Large intestine (tissue), 3 donors: Measurements from ENCODE around the gene KIAA2012. TPM values are rescaled to one million over a fixed set of nuclear protein-coding genes. Genes with fewer than 3 reads are reported as not detected.
A peak's percentile ranks its signal among the peaks of the same experiment; 100 is the strongest.

Experiments
- DNase-seq, 2 donors: peaks; one replicate each; pipeline versions ENCODE4 v3.0.0 to v3.0.0-alpha.2; 2013
- H3K27ac ChIP-seq: one replicate; pipeline ENCODE4 v1.5.1; 2013; ENCODE audit warnings: low read length
- H3K27me3 ChIP-seq: 2 replicates; pipeline ENCODE4 v1.6.1; 2013; ENCODE audit warnings: low read length; ENCODE audit not compliant: control insufficient read depth, insufficient read depth
- H3K36me3 ChIP-seq: 2 replicates; pipeline ENCODE4 v1.6.1; 2013; ENCODE audit warnings: low read length; ENCODE audit not compliant: control insufficient read depth, insufficient read depth
- H3K4me1 ChIP-seq: one replicate; pipeline ENCODE4 v1.6.1; 2013; ENCODE audit warnings: low read length; ENCODE audit not compliant: control insufficient read depth, insufficient read depth
- H3K4me3 ChIP-seq: one replicate; pipeline ENCODE4 v1.5.1; 2013; ENCODE audit warnings: low read length
- H3K9me3 ChIP-seq: one replicate; pipeline ENCODE4 v1.6.1; 2013; ENCODE audit warnings: mild to moderate bottlenecking, low read depth, low read length, moderate library complexity; ENCODE audit not compliant: control insufficient read depth
- WGBS: methylation state at CpG from one replicate; pipeline ENCODE4 v1.1.5; 2013; ENCODE audit warnings: low lambda C conversion rate; ENCODE audit not compliant: insufficient coverage; 5-methylcytosine and 5-hydroxymethylcytosine counted together
- polyA plus RNA-seq: library from polyadenylated mRNA; unstranded; fragments of 120-200 nt; gene quantifications from one replicate; pipeline ENCODE4 v1.2.1, GENCODE V29; 2013

Gene KIAA2012
- polyA plus RNA-seq, 1 donor = 0.28 TPM

DNA sequence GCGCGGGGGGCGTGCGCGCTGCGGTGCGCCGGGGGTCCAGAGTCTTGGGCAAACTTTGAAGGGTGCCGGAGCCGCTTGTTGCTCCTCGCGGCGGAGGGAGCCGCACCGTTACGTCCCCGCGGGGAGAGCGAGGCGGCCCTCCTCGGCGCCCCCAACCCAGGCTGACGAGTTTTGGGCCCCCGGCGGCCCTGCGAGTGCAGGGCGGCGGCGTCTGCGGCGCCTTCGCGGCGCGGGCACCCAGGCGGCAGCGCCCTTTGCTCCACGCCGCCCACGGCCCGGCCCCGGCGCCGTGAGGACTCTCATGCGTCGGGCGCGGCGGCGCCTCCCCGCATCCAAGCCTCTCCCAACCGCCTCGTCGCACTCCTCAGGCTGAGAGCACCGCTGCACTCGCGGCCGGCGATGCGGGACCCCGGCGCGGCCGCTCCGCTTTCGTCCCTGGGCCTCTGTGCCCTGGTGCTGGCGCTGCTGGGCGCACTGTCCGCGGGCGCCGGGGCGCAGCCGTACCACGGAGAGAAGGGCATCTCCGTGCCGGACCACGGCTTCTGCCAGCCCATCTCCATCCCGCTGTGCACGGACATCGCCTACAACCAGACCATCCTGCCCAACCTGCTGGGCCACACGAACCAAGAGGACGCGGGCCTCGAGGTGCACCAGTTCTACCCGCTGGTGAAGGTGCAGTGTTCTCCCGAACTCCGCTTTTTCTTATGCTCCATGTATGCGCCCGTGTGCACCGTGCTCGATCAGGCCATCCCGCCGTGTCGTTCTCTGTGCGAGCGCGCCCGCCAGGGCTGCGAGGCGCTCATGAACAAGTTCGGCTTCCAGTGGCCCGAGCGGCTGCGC lies 38.6 kb upstream of the KIAA2012 start:
- no CpG with 5 or more reads among the region's 105 CpGs for WGBS
- peaks cover 4% of the 10 kb centered on the region for H3K36me3 ChIP-seq
- H3K4me1 ChIP-seq = peaks cover 37% of the 10 kb centered on the region
- DNase-seq = peak in 1 of 2 donors; percentile 70
- peak overlapping the region; percentile 94 for H3K27ac ChIP-seq
- peak overlapping the region; percentile 64 for H3K4me3 ChIP-seq
- peaks cover 4% of the 10 kb centered on the region for H3K27me3 ChIP-seq
- H3K9me3 ChIP-seq = peaks cover 14% of the 10 kb centered on the region

DNA sequence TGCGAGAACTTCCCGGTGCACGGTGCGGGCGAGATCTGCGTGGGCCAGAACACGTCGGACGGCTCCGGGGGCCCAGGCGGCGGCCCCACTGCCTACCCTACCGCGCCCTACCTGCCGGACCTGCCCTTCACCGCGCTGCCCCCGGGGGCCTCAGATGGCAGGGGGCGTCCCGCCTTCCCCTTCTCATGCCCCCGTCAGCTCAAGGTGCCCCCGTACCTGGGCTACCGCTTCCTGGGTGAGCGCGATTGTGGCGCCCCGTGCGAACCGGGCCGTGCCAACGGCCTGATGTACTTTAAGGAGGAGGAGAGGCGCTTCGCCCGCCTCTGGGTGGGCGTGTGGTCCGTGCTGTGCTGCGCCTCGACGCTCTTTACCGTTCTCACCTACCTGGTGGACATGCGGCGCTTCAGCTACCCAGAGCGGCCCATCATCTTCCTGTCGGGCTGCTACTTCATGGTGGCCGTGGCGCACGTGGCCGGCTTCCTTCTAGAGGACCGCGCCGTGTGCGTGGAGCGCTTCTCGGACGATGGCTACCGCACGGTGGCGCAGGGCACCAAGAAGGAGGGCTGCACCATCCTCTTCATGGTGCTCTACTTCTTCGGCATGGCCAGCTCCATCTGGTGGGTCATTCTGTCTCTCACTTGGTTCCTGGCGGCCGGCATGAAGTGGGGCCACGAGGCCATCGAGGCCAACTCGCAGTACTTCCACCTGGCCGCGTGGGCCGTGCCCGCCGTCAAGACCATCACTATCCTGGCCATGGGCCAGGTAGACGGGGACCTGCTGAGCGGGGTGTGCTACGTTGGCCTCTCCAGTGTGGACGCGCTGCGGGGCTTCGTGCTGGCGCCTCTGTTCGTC lies 37.7 kb upstream of the KIAA2012 start:
- WGBS = no CpG with 5 or more reads among the region's 78 CpGs

DNA sequence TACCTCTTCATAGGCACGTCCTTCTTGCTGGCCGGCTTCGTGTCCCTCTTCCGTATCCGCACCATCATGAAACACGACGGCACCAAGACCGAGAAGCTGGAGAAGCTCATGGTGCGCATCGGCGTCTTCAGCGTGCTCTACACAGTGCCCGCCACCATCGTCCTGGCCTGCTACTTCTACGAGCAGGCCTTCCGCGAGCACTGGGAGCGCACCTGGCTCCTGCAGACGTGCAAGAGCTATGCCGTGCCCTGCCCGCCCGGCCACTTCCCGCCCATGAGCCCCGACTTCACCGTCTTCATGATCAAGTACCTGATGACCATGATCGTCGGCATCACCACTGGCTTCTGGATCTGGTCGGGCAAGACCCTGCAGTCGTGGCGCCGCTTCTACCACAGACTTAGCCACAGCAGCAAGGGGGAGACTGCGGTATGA lies 37.1 kb upstream of the KIAA2012 start:
- Histone ChIP-seq H3K4me3 (peak overlapping the region; percentile 64), H3K36me3 (peaks cover 4% of the 10 kb centered on the region), H3K4me1 (peaks cover 40% of the 10 kb centered on the region), H3K27me3 (peaks cover 4% of the 10 kb centered on the region), H3K27ac (peak overlapping the region; percentile 51), H3K9me3 (peaks cover 14% of the 10 kb centered on the region)
- WGBS = no CpG with 5 or more reads among the region's 32 CpGs
- DNase-seq = peak in 1 of 2 donors; percentile 32

More for the DNA sequence above, 37.7 kb upstream of the KIAA2012 start:
- Histone ChIP-seq H3K4me3 (peak overlapping the region; percentile 64), H3K27me3 (peaks cover 4% of the 10 kb centered on the region), H3K27ac (peak overlapping the region; percentile 94), H3K36me3 (peaks cover 4% of the 10 kb centered on the region), H3K9me3 (peaks cover 14% of the 10 kb centered on the region), H3K4me1 (peaks cover 40% of the 10 kb centered on the region)
- DNase-seq = peak; percentile 69 to 75

DNA sequence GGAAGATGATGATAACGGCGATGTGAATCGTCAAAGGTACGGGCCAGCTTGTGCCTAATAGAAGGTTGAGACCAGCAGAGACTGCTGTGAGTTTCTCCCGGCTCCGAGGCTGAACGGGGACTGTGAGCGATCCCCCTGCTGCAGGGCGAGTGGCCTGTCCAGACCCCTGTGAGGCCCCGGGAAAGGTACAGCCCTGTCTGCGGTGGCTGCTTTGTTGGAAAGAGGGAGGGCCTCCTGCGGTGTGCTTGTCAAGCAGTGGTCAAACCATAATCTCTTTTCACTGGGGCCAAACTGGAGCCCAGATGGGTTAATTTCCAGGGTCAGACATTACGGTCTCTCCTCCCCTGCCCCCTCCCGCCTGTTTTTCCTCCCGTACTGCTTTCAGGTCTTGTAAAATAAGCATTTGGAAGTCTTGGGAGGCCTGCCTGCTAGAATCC lies 36.4 kb upstream of the KIAA2012 start:
- H3K36me3 ChIP-seq = peaks cover 4% of the 10 kb centered on the region
- H3K27ac ChIP-seq = peak overlapping the region; percentile 51
- peaks cover 14% of the 10 kb centered on the region for H3K9me3 ChIP-seq
- H3K4me1 ChIP-seq = peaks cover 40% of the 10 kb centered on the region
- peak in 1 of 2 donors; percentile 40 for DNase-seq
- no CpG with 5 or more reads among the region's 15 CpGs for WGBS
- peak overlapping the region; percentile 64 for H3K4me3 ChIP-seq
- peaks cover 4% of the 10 kb centered on the region for H3K27me3 ChIP-seq

DNA sequence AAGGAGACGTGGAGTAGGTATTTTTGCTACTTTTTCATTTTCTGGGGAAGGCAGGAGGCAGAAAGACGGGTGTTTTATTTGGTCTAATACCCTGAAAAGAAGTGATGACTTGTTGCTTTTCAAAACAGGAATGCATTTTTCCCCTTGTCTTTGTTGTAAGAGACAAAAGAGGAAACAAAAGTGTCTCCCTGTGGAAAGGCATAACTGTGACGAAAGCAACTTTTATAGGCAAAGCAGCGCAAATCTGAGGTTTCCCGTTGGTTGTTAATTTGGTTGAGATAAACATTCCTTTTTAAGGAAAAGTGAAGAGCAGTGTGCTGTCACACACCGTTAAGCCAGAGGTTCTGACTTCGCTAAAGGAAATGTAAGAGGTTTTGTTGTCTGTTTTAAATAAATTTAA lies 36.0 kb upstream of the KIAA2012 start:
- Histone ChIP-seq H3K27me3 (peaks cover 4% of the 10 kb centered on the region), H3K9me3 (peaks cover 14% of the 10 kb centered on the region), H3K27ac (peak overlapping the region; percentile 51), H3K4me3 (peak overlapping the region; percentile 64), H3K4me1 (peaks cover 37% of the 10 kb centered on the region), H3K36me3 (peaks cover 4% of the 10 kb centered on the region)
- 20% methylated on average over 2 of the region's 7 CpGs for WGBS
- peak in 1 of 2 donors; percentile 37 for DNase-seq

DNA sequence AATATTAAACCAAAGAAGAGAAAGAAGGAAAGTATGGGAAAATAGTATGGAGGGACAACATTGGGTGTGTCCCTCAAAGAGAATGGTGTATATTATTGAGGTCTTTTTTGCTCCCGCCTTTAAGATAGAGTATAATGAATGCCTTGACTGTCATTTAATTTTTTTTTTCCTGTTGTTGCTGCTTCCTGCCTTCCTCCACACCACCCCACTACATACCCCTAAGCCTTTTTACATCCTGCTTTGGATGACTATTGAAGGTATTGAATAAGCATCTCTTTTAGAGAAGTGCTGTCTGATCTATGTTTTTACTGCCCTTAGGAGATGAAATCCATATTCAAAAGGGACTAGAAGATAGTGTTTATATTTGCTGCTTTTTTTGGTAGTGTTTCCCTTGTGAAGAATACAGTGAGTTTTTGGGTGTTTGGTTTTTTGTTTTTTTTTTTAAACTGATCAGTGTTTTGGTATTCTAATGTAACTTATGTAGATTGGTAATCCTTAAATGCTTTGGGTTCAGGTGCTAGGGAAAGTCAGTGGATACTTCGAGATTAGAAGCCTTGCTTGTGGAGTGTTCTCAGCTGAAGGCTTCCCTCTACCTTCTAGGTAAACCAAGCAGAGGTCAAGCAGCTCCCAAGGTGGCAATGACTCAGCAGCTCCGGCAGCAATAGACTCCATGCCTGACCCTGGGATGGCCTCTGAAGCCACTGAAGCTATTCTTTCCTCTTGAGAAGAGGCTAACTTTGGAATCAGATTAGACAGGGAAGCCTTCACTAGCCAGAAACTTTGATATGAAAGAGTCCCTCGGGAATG lies 34.4 kb upstream of the KIAA2012 start:
- H3K9me3 ChIP-seq = peaks cover 14% of the 10 kb centered on the region
- no CpG with 5 or more reads among the region's 4 CpGs for WGBS
- peak overlapping the region; percentile 73 for H3K27ac ChIP-seq
- peak; percentile 62 to 76 for DNase-seq
- H3K27me3 ChIP-seq = peaks cover 4% of the 10 kb centered on the region
- H3K4me3 ChIP-seq = no peak overlapping the region
- H3K36me3 ChIP-seq = peaks cover 4% of the 10 kb centered on the region
- H3K4me1 ChIP-seq = peaks cover 37% of the 10 kb centered on the region

DNA sequence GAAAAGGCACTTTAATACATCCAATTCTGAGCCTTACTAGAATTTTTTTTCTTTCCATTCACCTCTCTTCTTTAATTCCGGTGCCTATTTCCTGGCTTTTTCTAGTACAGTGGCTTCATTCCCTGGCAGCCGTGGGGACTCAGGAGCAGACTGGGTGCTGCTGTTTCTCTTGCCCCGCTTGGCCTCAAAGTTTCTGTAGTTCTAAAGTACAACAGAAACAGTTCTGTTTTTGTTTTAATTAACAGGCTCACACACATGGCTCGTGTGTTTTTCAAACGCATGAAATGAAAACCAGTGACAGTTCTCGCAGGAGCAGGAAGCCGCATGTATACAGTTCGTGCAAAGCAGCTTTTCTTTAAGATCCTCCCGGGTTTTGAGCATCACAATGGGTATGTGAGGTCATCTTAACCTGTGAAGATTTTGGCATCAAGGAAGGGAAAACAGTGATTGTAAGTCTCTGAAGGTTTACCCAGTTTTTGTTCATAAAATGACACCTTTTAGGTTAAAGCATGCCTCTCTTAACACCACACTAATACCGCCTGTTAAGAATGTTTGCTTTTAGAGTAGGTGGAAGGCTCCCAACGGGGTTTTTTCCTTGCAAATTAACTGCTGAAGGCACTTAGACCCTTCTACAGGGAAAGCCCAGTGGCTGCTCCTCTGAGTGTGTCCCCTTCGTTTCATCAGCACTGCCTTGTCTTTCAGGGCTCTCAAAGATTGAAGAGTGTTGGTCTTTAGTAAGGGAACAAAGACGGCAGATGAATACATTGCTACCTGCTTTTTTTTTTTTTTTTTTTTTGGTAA lies 33.6 kb upstream of the KIAA2012 start:
- Histone ChIP-seq H3K9me3 (peaks cover 14% of the 10 kb centered on the region), H3K27ac (peak overlapping the region; percentile 73), H3K27me3 (peaks cover 4% of the 10 kb centered on the region), H3K36me3 (peaks cover 4% of the 10 kb centered on the region), H3K4me3 (no peak overlapping the region), H3K4me1 (peaks cover 37% of the 10 kb centered on the region)
- 33% methylated on average over 1 of the region's 13 CpGs for WGBS
- DNase-seq = peak in 1 of 2 donors; percentile 52

DNA sequence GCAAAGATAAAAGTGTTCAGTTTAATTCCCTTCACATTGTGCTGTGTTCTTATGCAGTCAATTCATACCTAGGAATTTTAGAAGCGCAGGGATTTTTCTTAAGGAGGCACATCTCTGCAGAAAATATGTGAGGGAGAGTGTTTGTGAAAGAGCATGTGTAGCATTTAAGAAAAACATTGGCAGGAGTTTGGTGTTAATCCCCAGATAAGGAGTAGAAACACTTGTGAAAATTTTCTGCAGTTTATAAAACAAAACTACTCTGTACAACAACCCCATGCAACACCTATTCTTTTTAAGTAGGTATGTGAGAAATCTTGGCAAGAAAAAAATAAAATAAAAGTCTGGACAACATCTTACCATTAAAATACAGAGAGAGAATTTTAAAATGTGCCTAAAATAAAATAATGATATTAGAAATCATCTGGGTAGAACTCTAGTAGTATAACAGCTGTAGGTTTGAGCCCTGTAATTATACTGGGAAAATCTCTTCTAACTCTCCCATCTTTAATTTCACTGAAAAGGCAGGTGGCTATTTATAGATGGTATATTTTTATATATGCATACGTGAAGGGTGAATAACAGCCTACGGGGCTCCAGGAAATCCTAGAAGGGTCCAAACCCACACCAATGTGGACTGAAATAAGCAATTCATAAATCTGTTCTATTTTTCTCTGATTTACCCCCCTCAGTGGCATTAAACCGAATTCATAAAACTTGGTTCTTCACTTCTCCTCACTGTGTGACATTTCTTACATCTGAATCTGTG lies 32.8 kb upstream of the KIAA2012 start:
- Histone ChIP-seq H3K9me3 (peaks cover 9% of the 10 kb centered on the region), H3K27ac (no peak overlapping the region), H3K36me3 (peaks cover 4% of the 10 kb centered on the region), H3K4me3 (no peak overlapping the region), H3K27me3 (peaks cover 4% of the 10 kb centered on the region), H3K4me1 (peaks cover 37% of the 10 kb centered on the region)
- no peak for DNase-seq
- 100% methylated on average over 1 of the region's 4 CpGs for WGBS

DNA sequence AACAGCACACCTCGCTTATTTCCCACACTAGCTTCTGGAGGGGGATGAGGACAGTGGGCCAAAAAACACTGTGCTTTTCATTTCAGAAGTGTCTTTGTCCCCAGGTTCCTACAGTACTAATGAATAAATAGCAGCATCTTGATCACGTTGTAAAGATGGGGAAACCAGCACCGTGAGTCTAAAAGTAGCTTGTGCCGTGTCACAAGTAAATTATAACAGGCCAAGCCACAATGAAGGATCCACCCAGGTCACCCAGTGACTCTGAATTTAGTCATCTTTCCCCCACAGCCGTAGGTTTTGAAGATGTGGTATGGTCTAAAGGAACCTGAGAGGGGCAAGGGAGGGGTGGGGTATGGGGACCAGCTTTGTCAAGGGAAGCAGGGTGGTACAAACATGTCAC lies 30.6 kb upstream of the KIAA2012 start:
- H3K27me3 ChIP-seq = no peaks in the 10 kb centered on the region
- no peak overlapping the region for H3K4me3 ChIP-seq
- no peak overlapping the region for H3K27ac ChIP-seq
- H3K36me3 ChIP-seq = no peaks in the 10 kb centered on the region
- H3K9me3 ChIP-seq = no peaks in the 10 kb centered on the region
- WGBS = no CpG with 5 or more reads among the region's 5 CpGs
- H3K4me1 ChIP-seq = peaks cover 18% of the 10 kb centered on the region
- DNase-seq = no peak
